Stimulated activated CD8-positive, alpha-beta memory T cell treated with anti-CD3 and anti-CD28 coated beads, Interleukin-7, amount 100 ng/mL, for 1 hour (primary cell): ENCODE measurements around the gene CDCA4.

Source experiments
- DNase-seq, 2 donors: peaks; one replicate each; pipeline ENCODE4 v3.0.0-alpha.2; 2020; ENCODE audit warnings: low read depth in 2 of 2

CDCA4 gene

GRCh38 chr14:105013150-105013785, 7.6 kb downstream of the CDCA4 start:
- DNase-seq = no peak

- no peak for DNase-seq
These were observed 8.5 kb downstream of the CDCA4 start for GRCh38 chr14:105012171-105012985.

GRCh38 chr14:105011312-105011990, 9.4 kb downstream of the CDCA4 start:
- DNase-seq = no peak

GRCh38 chr14:105010891-105011291, 10.0 kb downstream of the CDCA4 start:
- no peak for DNase-seq

GRCh38 chr14:105010106-105010505, 10.8 kb downstream of the CDCA4 start:
- no peak for DNase-seq

GRCh38 chr14:105007593-105008264, 13.2 kb downstream of the CDCA4 start:
- no peak for DNase-seq

GRCh38 chr14:105006831-105007592, 13.9 kb downstream of the CDCA4 start:
- no peak for DNase-seq

- no peak for DNase-seq
These were observed 14.7 kb downstream of the CDCA4 start for GRCh38 chr14:105005929-105006830.

- DNase-seq = no peak
These were observed 15.5 kb downstream of the CDCA4 start for GRCh38 chr14:105005329-105005928.

- DNase-seq = no peak
These were observed 21.5 kb downstream of the CDCA4 start for GRCh38 chr14:104999361-104999760.

- no peak for DNase-seq
These were observed 22.1 kb downstream of the CDCA4 start for GRCh38 chr14:104998801-104999200.

GRCh38 chr14:104996483-104996882, 24.4 kb downstream of the CDCA4 start:
- DNase-seq = no peak

GRCh38 chr14:104996032-104996431, 24.9 kb downstream of the CDCA4 start:
- DNase-seq = no peak

- DNase-seq = no peak
These were observed 25.9 kb downstream of the CDCA4 start for GRCh38 chr14:104994978-104995377.

GRCh38 chr14:104993808-104994591, 26.9 kb downstream of the CDCA4 start:
- DNase-seq = no peak

- no peak for DNase-seq
These were observed 27.6 kb downstream of the CDCA4 start for GRCh38 chr14:104993306-104993705.

GRCh38 chr14:104992501-104992900, 28.4 kb downstream of the CDCA4 start:
- DNase-seq = no peak

- DNase-seq = no peak
These were observed 29.0 kb downstream of the CDCA4 start for GRCh38 chr14:104991896-104992230.

GRCh38 chr14:104989951-104990303, 31.0 kb downstream of the CDCA4 start:
- no peak for DNase-seq
